ENCODE results near the gene ALG8. TPM values are rescaled to one million over a fixed set of nuclear protein-coding genes. Genes with fewer than 3 reads are reported as not detected.
A peak's percentile ranks its signal among the peaks of the same experiment; 100 is the strongest.
"Not testable (repeated sequence)": the region's sequence is repeated elsewhere in the genome, so short reads cannot be mapped to it uniquely, and the experiment has no call there.

The ALG8 gene
- total RNA-seq, 2 experiments from 2014 or later = 35.1 to 35.9 TPM

- H3K9me3 Mint-ChIP-seq = no peaks in the 10 kb centered on the region
- intact Hi-C loops (cut with micrococcal nuclease) = no loop called here
- no peak overlapping the region for H3K27ac Mint-ChIP-seq
- H3K36me3 Mint-ChIP-seq (ENCODE audit: low read depth) = peaks cover 1% of the 10 kb centered on the region
- no peak for DNase-seq
- H3K27me3 Mint-ChIP-seq (ENCODE audit: low read depth) = no peaks in the 10 kb centered on the region
- H3K4me1 Mint-ChIP-seq (ENCODE audit: low read depth) = peaks cover 21% of the 10 kb centered on the region
- CTCF ChIA-PET = no interaction called here
- H3K4me3 Mint-ChIP-seq = no peak overlapping the region
These were observed 56.4 kb downstream of the ALG8 start for GRCh38 chr11:78083021-78083420.

DNA sequence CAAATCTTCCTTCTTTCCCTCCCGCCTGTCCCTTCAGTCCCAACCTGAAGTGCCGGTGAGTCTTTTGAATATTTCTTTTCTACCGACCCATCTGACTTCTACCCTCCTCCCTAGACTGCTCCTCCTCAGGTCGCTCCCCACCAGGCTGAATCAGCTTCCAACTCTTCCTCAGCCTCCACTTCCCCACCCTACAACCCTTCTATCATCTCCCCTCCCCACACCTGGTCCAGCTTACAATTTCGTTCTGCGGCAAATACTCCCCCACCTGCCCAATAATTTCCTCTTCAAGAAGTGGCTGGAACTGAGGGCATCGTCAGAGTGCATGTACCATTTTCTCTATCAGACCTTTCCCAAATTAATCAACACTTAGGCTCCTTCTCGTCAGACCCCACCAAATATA is 57.3 kb downstream of the ALG8 start:
- H3K4me1 Mint-ChIP-seq (ENCODE audit: low read depth) = peaks cover 28% of the 10 kb centered on the region
- no peak overlapping the region for H3K4me3 Mint-ChIP-seq
- H3K9me3 Mint-ChIP-seq = no peaks in the 10 kb centered on the region
- no peak for DNase-seq
- no peak overlapping the region for H3K27ac Mint-ChIP-seq
- CTCF ChIA-PET = no interaction called here
- no peaks in the 10 kb centered on the region for H3K27me3 Mint-ChIP-seq (ENCODE audit: low read depth)
- peaks cover 3% of the 10 kb centered on the region for H3K36me3 Mint-ChIP-seq (ENCODE audit: low read depth)
- intact Hi-C loops (cut with micrococcal nuclease) = no loop called here

DNA sequence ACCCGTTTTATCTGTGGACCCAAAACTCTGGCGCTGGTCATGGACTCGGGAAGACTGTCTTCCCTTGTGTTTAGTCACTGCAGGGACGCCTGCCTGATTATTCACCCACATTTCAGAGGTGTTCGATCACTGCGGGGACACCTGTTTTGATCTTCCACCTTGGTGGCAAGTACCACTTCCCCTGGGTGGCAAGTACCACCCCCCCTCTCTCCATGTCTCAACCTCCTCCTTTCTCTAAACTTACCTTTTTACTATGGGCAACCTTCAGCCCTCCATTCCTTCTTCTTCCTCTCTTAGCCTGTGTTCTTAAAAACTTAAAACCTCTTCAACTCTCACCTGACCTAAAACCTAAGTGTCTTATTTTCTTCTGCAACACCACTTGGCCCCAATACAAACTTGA is 57.8 kb downstream of the ALG8 start:
- no peak overlapping the region for H3K4me3 Mint-ChIP-seq

GRCh38 chr11:78080818-78081495 is 58.5 kb downstream of the ALG8 start:
- Mint-ChIP-seq H3K27me3 (ENCODE audit: low read depth) (no peaks in the 10 kb centered on the region), H3K9me3 (no peaks in the 10 kb centered on the region), H3K36me3 (ENCODE audit: low read depth) (peaks cover 3% of the 10 kb centered on the region), H3K27ac (no peak overlapping the region), H3K4me1 (ENCODE audit: low read depth) (peaks cover 36% of the 10 kb centered on the region), H3K4me3 (peak overlapping the region; percentile 8)
- intact Hi-C loops (cut with micrococcal nuclease) = no loop called here
- CTCF ChIA-PET = interaction anchor here (0.6 kb wide), 1 partner anchor 506 kb away, joined by 4 read pairs; no protein-coding TSS in a partner anchor
- DNase-seq = no peak

More for the DNA sequence above, 57.8 kb downstream of the ALG8 start:
- H3K36me3 Mint-ChIP-seq (ENCODE audit: low read depth) = peaks cover 3% of the 10 kb centered on the region
- DNase-seq = no peak
- H3K27me3 Mint-ChIP-seq (ENCODE audit: low read depth) = no peaks in the 10 kb centered on the region
- no peaks in the 10 kb centered on the region for H3K9me3 Mint-ChIP-seq
- CTCF ChIA-PET = no interaction called here
- intact Hi-C loops (cut with micrococcal nuclease) = no loop called here
- no peak overlapping the region for H3K27ac Mint-ChIP-seq
- H3K4me1 Mint-ChIP-seq (ENCODE audit: low read depth) = peaks cover 31% of the 10 kb centered on the region

DNA sequence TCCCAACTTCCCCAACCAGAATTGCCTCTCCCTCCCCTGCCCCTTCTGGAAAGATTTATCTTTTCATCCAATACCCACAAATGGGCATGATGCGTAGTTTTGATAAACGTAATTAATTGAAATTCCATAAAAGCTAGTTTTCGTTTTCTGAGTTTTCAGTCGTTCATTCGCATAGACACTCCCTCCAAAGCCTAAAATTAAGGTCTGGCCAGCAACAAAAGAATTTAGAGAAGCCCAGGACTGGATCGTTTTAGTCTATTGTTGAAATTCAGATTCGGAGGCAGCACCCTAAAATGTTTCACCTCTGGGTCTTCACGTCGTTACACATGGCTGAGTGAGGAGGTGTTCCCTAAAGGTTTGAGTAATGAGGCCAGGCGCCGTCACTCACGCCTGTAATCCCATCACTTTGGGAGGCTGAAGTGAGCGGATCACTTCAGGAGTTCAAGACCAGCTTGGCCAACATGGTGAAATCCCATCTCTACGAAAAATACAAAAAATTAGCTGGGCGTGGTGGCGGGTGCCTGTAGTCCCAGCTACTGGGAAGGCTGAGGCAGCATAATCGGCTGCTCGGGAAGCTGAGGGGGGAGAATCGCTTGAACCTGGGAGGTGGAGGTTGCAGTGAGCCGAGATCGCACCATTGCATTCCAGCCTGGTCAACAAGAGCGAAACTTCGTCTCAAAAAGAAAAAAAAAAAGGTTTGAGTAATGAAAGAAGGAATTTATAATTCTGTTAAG is 59.2 kb downstream of the ALG8 start:
- peak overlapping the region; percentile 92 for H3K4me3 Mint-ChIP-seq
- H3K9me3 Mint-ChIP-seq = no peaks in the 10 kb centered on the region
- peaks cover 3% of the 10 kb centered on the region for H3K36me3 Mint-ChIP-seq (ENCODE audit: low read depth)
- CTCF ChIA-PET = interaction anchor here (0.6 to 1.3 kb wide), 5 partner anchors 85 to 594 kb away, joined by 3 to 6 read pairs (median 4); partner anchors contain the start of gene INTS4
- peak overlapping the region; percentile 86 for H3K27ac Mint-ChIP-seq
- peaks cover 42% of the 10 kb centered on the region for H3K4me1 Mint-ChIP-seq (ENCODE audit: low read depth)
- intact Hi-C loops (cut with micrococcal nuclease) = no loop called here
- no peak for DNase-seq
- no peaks in the 10 kb centered on the region for H3K27me3 Mint-ChIP-seq (ENCODE audit: low read depth)

DNA sequence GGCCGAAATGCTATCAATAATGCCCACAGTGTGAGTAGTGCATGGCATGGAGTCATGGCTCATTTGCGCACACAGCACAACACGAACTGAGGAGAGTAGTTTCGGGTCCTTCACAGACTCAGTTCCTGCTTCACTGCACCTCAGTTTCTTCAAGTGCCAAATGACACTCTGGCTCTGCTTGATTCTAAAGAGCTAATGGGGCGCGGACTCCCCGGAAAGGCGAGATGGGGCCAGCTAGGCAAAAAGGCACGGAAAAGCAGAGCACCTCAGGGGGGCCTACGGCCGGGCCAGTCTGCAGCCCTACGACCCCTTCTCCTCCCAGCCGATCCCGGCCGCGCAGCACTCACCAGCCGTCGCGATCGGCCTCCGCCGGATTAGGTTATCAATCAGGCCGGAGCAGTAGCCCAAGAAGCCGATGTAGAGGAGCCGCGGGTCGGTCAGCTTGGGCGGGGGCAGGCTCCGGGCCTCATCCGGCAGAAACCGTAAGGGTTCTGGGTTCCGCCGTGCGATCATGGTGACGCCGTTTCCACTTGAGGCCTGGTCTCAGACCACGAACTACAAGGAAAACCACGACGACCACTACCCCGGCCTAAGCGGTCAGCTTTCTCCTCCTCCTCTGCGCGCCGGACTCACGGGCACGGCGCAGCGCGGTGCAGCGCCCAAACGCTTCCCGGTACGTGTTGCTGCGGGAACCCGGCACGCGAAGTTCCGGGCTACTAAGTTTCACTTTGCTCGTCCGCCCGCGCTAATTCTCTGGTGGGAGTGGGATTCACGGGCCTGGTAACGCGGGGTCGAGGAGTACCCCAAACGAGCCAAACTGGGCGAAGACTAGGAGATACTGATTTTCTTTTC is 60.0 kb downstream of the ALG8 start, which contains the start of gene NDUFC2:
Gene NDUFC2, minus strand, starts transcription at position 631 of the 852 bp plus-strand sequence. Its CDS starts 118 bp downstream, at position 513.
- no peaks in the 10 kb centered on the region for H3K27me3 Mint-ChIP-seq (ENCODE audit: low read depth)
- intact Hi-C loops (cut with micrococcal nuclease) = loop anchor here (1.0 to 5.0 kb wide), 7 partner anchors 15 to 483 kb away; partner anchors contain the start of genes AAMDC, ALG8 and INTS4
- H3K4me1 Mint-ChIP-seq (ENCODE audit: low read depth) = peaks cover 45% of the 10 kb centered on the region

DNA sequence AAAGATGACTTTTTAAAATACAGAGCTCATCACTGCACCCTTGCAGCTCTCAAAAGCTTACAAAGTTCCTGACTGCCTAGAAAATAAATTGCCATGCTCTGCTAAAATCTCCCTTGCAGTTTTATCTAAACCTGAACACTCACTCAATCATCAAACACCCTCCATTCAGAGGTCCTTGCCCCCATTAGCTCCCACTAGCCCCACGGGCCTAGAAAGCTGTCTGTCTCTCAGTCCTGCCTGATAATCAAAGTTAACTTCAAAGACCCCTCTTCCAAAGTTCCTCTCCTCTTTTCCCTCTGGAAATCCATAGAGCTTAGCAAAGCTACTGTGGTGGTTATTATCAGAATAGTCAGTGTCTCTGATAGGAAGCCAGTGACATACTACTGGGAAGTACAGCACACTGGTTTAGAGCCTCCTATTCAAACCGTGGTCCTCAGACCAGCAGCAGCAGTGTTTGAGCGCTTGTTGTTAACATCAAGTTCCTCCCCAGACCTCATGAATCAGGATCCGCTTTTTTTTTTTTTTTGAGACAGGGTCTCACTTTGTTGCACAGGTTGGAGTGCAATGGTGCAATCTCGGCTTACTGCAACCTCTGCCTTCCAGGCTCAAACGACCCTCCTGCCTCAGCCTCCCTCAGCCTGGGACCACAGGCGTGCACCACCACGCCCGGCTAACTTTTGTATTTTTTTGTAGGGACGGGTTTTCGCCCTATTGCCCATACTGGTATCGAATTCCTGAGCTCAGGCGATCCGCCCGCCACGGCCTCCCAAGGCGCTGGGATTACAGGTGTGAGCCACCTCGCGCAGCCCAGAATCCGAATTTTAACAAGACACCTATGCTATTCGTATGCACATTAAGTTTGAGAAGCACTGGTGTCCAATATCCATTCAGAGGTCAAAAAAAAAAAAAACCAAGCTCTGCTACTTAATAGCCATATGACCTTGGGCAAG is 60.9 kb downstream of the ALG8 start:
- Mint-ChIP-seq H3K27me3 (ENCODE audit: low read depth) (no peaks in the 10 kb centered on the region), H3K4me3 (peak overlapping the region; percentile 92), H3K27ac (peak overlapping the region; percentile 86), H3K4me1 (ENCODE audit: low read depth) (peaks cover 45% of the 10 kb centered on the region), H3K36me3 (ENCODE audit: low read depth) (peaks cover 4% of the 10 kb centered on the region), H3K9me3 (no peaks in the 10 kb centered on the region)
- CTCF ChIA-PET = interaction anchor here (1.0 to 1.7 kb wide), 3 partner anchors 32 to 486 kb away, joined by 3 to 5 read pairs (median 3); no protein-coding TSS in a partner anchor
- no peak for DNase-seq
- intact Hi-C loops (cut with micrococcal nuclease) = loop anchor here (1.0 to 5.0 kb wide), 7 partner anchors 16 to 484 kb away; partner anchors contain the start of genes AAMDC, ALG8 and INTS4

More for the DNA sequence above, 60.0 kb downstream of the ALG8 start, which contains the start of gene NDUFC2:
- Mint-ChIP-seq H3K36me3 (ENCODE audit: low read depth) (peaks cover 3% of the 10 kb centered on the region), H3K27ac (peak within 1 kb of the TSS; percentile 86), H3K4me3 (peak within 1 kb of the TSS; percentile 92), H3K9me3 (no peaks in the 10 kb centered on the region)
- DNase-seq = peak; percentile 75
- CTCF ChIA-PET = interaction anchor here (0.7 to 1.7 kb wide), 4 partner anchors 70 to 485 kb away, joined by 3 to 5 read pairs (median 4); partner anchors contain the start of gene INTS4

GRCh38 chr11:78077592-78077991 is 61.8 kb downstream of the ALG8 start:
- intact Hi-C loops (cut with micrococcal nuclease) = loop anchor here (5.0 kb wide), 1 partner anchor 485 kb away; no protein-coding TSS in a partner anchor
- peaks cover 48% of the 10 kb centered on the region for H3K4me1 Mint-ChIP-seq (ENCODE audit: low read depth)
- H3K36me3 Mint-ChIP-seq (ENCODE audit: low read depth); H3K27me3 Mint-ChIP-seq (ENCODE audit: low read depth); H3K27ac Mint-ChIP-seq; DNase-seq; H3K9me3 Mint-ChIP-seq: not testable (repeated sequence)
- CTCF ChIA-PET = interaction anchor here (1.0 to 1.7 kb wide), 2 partner anchors 32 to 487 kb away, joined by 3 to 5 read pairs; no protein-coding TSS in a partner anchor
- peak overlapping the region; percentile 92 for H3K4me3 Mint-ChIP-seq

GRCh38 chr11:78076733-78077403 is 62.6 kb downstream of the ALG8 start:
- peaks cover 4% of the 10 kb centered on the region for H3K36me3 Mint-ChIP-seq (ENCODE audit: low read depth)
- no peaks in the 10 kb centered on the region for H3K9me3 Mint-ChIP-seq
- H3K4me1 Mint-ChIP-seq (ENCODE audit: low read depth) = peaks cover 51% of the 10 kb centered on the region
- DNase-seq = no peak
- no peaks in the 10 kb centered on the region for H3K27me3 Mint-ChIP-seq (ENCODE audit: low read depth)
- intact Hi-C loops (cut with micrococcal nuclease) = loop anchor here (5.0 kb wide), 1 partner anchor 485 kb away; no protein-coding TSS in a partner anchor
- H3K4me3 Mint-ChIP-seq = no peak overlapping the region
- H3K27ac Mint-ChIP-seq = no peak overlapping the region
- CTCF ChIA-PET = no interaction called here

DNA sequence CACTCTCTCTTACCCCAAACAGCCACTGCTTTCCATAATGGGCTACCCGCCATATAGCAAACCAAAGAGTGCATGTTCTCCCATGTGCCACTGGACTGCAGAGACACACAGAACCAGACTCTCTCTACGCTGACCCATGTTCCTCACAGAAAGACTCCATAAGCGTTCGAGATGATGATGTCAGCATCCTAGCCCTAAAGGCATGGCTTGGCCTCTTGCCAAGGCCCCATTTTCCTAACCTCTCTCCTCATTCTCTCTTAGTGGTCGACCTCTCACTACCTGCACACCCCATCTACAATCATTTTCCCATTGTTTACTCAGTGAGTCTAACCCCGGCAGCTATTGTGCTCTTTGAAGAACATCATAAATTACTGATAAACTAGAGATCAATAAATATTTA is 64.7 kb downstream of the ALG8 start:
- Mint-ChIP-seq H3K27ac (no peak overlapping the region), H3K4me3 (no peak overlapping the region), H3K27me3 (ENCODE audit: low read depth) (no peaks in the 10 kb centered on the region), H3K4me1 (ENCODE audit: low read depth) (peaks cover 37% of the 10 kb centered on the region), H3K9me3 (no peaks in the 10 kb centered on the region), H3K36me3 (ENCODE audit: low read depth) (peaks cover 9% of the 10 kb centered on the region)
- intact Hi-C loops (cut with micrococcal nuclease) = loop anchor here (5.0 kb wide), 1 partner anchor 488 kb away; no protein-coding TSS in a partner anchor
- CTCF ChIA-PET = no interaction called here
- DNase-seq = no peak
